ENCODE results near the gene GPER1.

DNA sequence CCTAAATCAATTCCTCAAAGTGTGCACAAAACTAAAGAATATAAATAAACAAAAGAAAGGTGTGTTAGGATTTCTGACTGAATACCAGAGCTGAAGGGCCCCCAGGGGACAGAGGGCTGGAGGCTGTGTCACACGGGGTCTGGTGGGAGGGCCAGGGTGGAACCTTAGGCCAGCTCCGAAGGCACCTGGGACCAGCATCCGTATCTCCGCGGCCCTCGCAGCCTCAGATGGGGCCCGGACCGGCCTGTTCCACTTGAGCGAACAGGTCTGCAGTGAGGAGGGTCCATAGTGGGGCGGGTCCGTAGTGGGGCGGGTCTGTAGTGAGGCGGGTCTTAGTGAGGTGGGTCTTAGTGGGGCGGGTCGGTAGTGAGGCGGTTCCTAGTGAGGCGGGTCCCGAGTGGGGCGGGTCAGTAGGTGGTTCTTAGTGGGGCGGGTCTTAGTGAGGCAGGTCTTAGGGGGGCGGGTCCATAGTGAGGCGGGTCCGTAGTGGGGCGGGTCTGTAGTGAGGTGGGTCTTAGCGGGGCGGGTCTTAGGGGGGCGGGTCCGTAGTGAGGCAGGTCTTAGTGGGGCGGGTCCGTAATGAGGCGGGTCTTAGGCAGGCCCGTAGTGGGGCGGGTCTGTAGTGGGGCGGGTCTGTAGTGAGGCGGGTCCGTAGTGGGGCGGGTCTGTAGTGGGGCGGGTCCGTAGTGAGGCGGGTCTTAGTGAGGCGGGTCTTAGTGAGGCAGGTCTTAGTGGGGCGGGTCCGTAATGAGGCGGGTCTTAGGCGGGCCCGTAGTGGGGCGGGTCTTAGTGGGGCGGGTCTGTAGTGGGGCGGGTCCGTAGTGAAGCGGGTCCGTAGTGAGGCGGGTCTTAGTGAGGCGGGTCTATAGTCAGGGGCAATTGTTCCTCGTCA, 28.5 kb upstream of the GPER1 start:
- no peak for TF ChIP-seq YY1 (IDR thresholded peaks at IDR 0.05; ENCODE audit: insufficient read depth, insufficient read length)
- TF ChIP-seq ZNF274 (IDR thresholded peaks at IDR 0.05; ENCODE audit: low read depth, low read length), result no peak

Measured in NT2/D1 (cell line).